ENCODE data around the gene LRP3. TPM values are rescaled to one million over a fixed set of nuclear protein-coding genes. Genes with fewer than 3 reads are reported as not detected.

LRP3 gene
- total RNA-seq, 4 donors from 2014 or later, result 31.0 to 66.7 (median 38.5) TPM

GRCh38 chr19:33156334-33156733 is 37.8 kb upstream of the LRP3 start:
- ATAC-seq, result no peak
- peaks cover 5% of the 10 kb centered on the region for H3K27me3 ChIP-seq

GRCh38 chr19:33157906-33158305 is 36.2 kb upstream of the LRP3 start:
- Histone ChIP-seq H3K36me3 (no peaks in the 10 kb centered on the region), H3K9me3 (no peaks in the 10 kb centered on the region), H3K27me3 (peaks cover 5% of the 10 kb centered on the region), H3K4me3 (no peak overlapping the region), H3K4me1 (no peaks in the 10 kb centered on the region), H3K27ac (no peak overlapping the region)
- TF ChIP-seq EP300 (IDR thresholded peaks at IDR 0.05), result no peak
- no peak for TF ChIP-seq CTCF (IDR thresholded peaks at IDR 0.05)
- no peak for ATAC-seq
- WGBS, 2 donors (ENCODE audit: low coverage in 1 of 2), result 86% methylated on average over 2 of the region's 3 CpGs; no CpG with 5 or more reads in 1 of the 2 donors

More at GRCh38 chr19:33156334-33156733, 37.8 kb upstream of the LRP3 start:
- WGBS, 2 donors (ENCODE audit: low coverage in 1 of 2), result 67 to 68% methylated on average over 3 to 5 of the region's 5 CpGs
- TF ChIP-seq EP300 (IDR thresholded peaks at IDR 0.05), result no peak
- TF ChIP-seq POLR2A (IDR thresholded peaks at IDR 0.05), result no peak
- TF ChIP-seq CTCF (IDR thresholded peaks at IDR 0.05), result no peak
- no peak for TF ChIP-seq POLR2AphosphoS5 (IDR thresholded peaks at IDR 0.05)
- no peaks in the 10 kb centered on the region for H3K9me3 ChIP-seq
- H3K36me3 ChIP-seq, result no peaks in the 10 kb centered on the region
- no peak overlapping the region for H3K4me3 ChIP-seq
- no peaks in the 10 kb centered on the region for H3K4me1 ChIP-seq
- no peak overlapping the region for H3K27ac ChIP-seq

GRCh38 chr19:33158365-33158764 is 35.8 kb upstream of the LRP3 start:
- H3K4me3 ChIP-seq, result no peak overlapping the region
- H3K9me3 ChIP-seq, result no peaks in the 10 kb centered on the region
- no peaks in the 10 kb centered on the region for H3K4me1 ChIP-seq
- WGBS, 2 donors (ENCODE audit: low coverage in 1 of 2), result 86 to 93% methylated on average over 3 to 6 of the region's 6 CpGs
- peaks cover under 1% of the 10 kb centered on the region for H3K27me3 ChIP-seq
- TF ChIP-seq POLR2A (IDR thresholded peaks at IDR 0.05), result no peak
- no peak for TF ChIP-seq CTCF (IDR thresholded peaks at IDR 0.05)
- TF ChIP-seq EP300 (IDR thresholded peaks at IDR 0.05), result no peak
- TF ChIP-seq POLR2AphosphoS5 (IDR thresholded peaks at IDR 0.05), result no peak
- no peak for ATAC-seq
- H3K36me3 ChIP-seq, result no peaks in the 10 kb centered on the region
- H3K27ac ChIP-seq, result no peak overlapping the region

GRCh38 chr19:33159149-33159548 is 35.0 kb upstream of the LRP3 start:
- no peaks in the 10 kb centered on the region for H3K27me3 ChIP-seq
- no peaks in the 10 kb centered on the region for H3K4me1 ChIP-seq
- no peak overlapping the region for H3K27ac ChIP-seq
- whole genome bisulfite sequencing, 2 donors (ENCODE audit: low coverage in 1 of 2), result 93 to 95% methylated on average over 4 of the region's 4 CpGs
- H3K9me3 ChIP-seq, result no peaks in the 10 kb centered on the region
- TF ChIP-seq POLR2A (IDR thresholded peaks at IDR 0.05), result no peak
- TF ChIP-seq POLR2AphosphoS5 (IDR thresholded peaks at IDR 0.05), result no peak
- TF ChIP-seq EP300 (IDR thresholded peaks at IDR 0.05), result no peak
- TF ChIP-seq CTCF (IDR thresholded peaks at IDR 0.05), result no peak
- H3K36me3 ChIP-seq, result no peaks in the 10 kb centered on the region
- H3K4me3 ChIP-seq, result no peak overlapping the region
- ATAC-seq, result no peak

- Histone ChIP-seq H3K4me1 (no peaks in the 10 kb centered on the region), H3K27ac (no peak overlapping the region), H3K36me3 (no peaks in the 10 kb centered on the region), H3K4me3 (no peak overlapping the region), H3K27me3 (no peaks in the 10 kb centered on the region), H3K9me3 (no peaks in the 10 kb centered on the region)
- ATAC-seq, result no peak
- 67 to 94% methylated on average over 1 to 6 of the region's 8 CpGs for WGBS, 2 donors (ENCODE audit: low coverage in 1 of 2)
- TF ChIP-seq EP300 (IDR thresholded peaks at IDR 0.05) (no peak), POLR2AphosphoS5 (IDR thresholded peaks at IDR 0.05) (no peak), POLR2A (IDR thresholded peaks at IDR 0.05) (no peak), CTCF (IDR thresholded peaks at IDR 0.05) (no peak)
These were observed 34.2 kb upstream of the LRP3 start for GRCh38 chr19:33159893-33160292.
